HUES48 (cell line): ENCODE results near the gene CRYGS.
"Not testable (repeated sequence)": the region's sequence is repeated elsewhere in the genome, so short reads cannot be mapped to it uniquely, and the experiment has no call there.

Experiments
- H3K27ac ChIP-seq: one replicate; pipeline ENCODE4 v1.7.0; 2013; ENCODE audit warnings: low read depth, low read length, inconsistent platforms
- H3K27me3 ChIP-seq: 2 replicates; pipeline ENCODE4 v1.6.1; 2013; ENCODE audit warnings: mild to moderate bottlenecking, low read length; ENCODE audit not compliant: control insufficient read depth, insufficient read depth
- H3K36me3 ChIP-seq: 2 replicates; pipeline ENCODE4 v1.6.1; 2013; ENCODE audit warnings: low read length; ENCODE audit not compliant: control insufficient read depth, insufficient read depth
- H3K4me1 ChIP-seq: 2 replicates; pipeline ENCODE4 v1.6.1; 2013; ENCODE audit warnings: mild to moderate bottlenecking, low read length; ENCODE audit not compliant: control insufficient read depth, insufficient read depth
- H3K4me3 ChIP-seq: 2 replicates; pipeline ENCODE4 v1.5.1; 2013; ENCODE audit warnings: mild to moderate bottlenecking, low read depth, low read length
- H3K9ac ChIP-seq: 2 replicates; pipeline ENCODE4 v1.6.1; 2013; ENCODE audit warnings: mild to moderate bottlenecking, low read depth, low read length, moderate library complexity
- H3K9me3 ChIP-seq: 2 replicates; pipeline ENCODE4 v1.6.1; 2013; ENCODE audit warnings: low read length; ENCODE audit not compliant: control insufficient read depth, insufficient read depth

CRYGS gene

GRCh38 chr3:186580785-186581184, 36.6 kb upstream of the CRYGS start:
- Histone ChIP-seq H3K9ac (no peak overlapping the region), H3K9me3 (no peaks in the 10 kb centered on the region), H3K27ac (no peak overlapping the region), H3K27me3 (no peaks in the 10 kb centered on the region), H3K36me3 (peaks cover 99% of the 10 kb centered on the region), H3K4me3 (no peak overlapping the region), H3K4me1 (peaks cover 5% of the 10 kb centered on the region; the same call in 1 of the 2 replicates)

GRCh38 chr3:186577521-186577920, 33.3 kb upstream of the CRYGS start:
- H3K9ac ChIP-seq, result no peak overlapping the region
- H3K27me3 ChIP-seq, result no peaks in the 10 kb centered on the region
- H3K36me3 ChIP-seq, result peaks cover 97% of the 10 kb centered on the region
- H3K27ac ChIP-seq, result no peak overlapping the region
- no peaks in the 10 kb centered on the region for H3K4me1 ChIP-seq
- no peaks in the 10 kb centered on the region for H3K9me3 ChIP-seq
- no peak overlapping the region for H3K4me3 ChIP-seq

GRCh38 chr3:186571644-186572013, 27.4 kb upstream of the CRYGS start:
- H3K27ac ChIP-seq, result no peak overlapping the region
- H3K4me3 ChIP-seq, result peak overlapping the region; percentile 71
- H3K36me3 ChIP-seq, result peaks cover 46% of the 10 kb centered on the region
- H3K9me3 ChIP-seq, result no peaks in the 10 kb centered on the region
- H3K4me1 ChIP-seq, result peaks cover 8% of the 10 kb centered on the region; the same call in 1 of the 2 replicates
- H3K27me3 ChIP-seq, result no peaks in the 10 kb centered on the region
- no peak overlapping the region; the same call in 1 of the 2 replicates for H3K9ac ChIP-seq

- Histone ChIP-seq H3K27me3 (no peaks in the 10 kb centered on the region), H3K4me3 (peak overlapping the region; percentile 71), H3K9me3 (no peaks in the 10 kb centered on the region), H3K4me1 (peaks cover 11% of the 10 kb centered on the region), H3K27ac (peak overlapping the region; percentile 76), H3K36me3 (peaks cover 40% of the 10 kb centered on the region), H3K9ac (peak overlapping the region; percentile 79)
Observed at GRCh38 chr3:186570941-186571643, 26.9 kb upstream of the CRYGS start.

GRCh38 chr3:186570096-186570940, 26.1 kb upstream of the CRYGS start, which contains the start of gene DNAJB11:
Gene DNAJB11 (plus strand): TSS chr3:186570720. CDS start chr3:186570898, 178 bp downstream.
- Histone ChIP-seq H3K27me3 (no peaks in the 10 kb centered on the region), H3K4me1 (peaks cover 11% of the 10 kb centered on the region), H3K27ac (peak within 1 kb of the TSS; percentile 76), H3K9me3 (no peaks in the 10 kb centered on the region), H3K9ac (peak within 1 kb of the TSS; percentile 79), H3K36me3 (peaks cover 33% of the 10 kb centered on the region), H3K4me3 (peak within 1 kb of the TSS; percentile 75)

- peaks cover 27% of the 10 kb centered on the region for H3K36me3 ChIP-seq
- peak overlapping the region; percentile 75 for H3K4me3 ChIP-seq
- no peaks in the 10 kb centered on the region for H3K9me3 ChIP-seq
- H3K27ac ChIP-seq, result peak overlapping the region; percentile 74
- peaks cover 11% of the 10 kb centered on the region for H3K4me1 ChIP-seq
- H3K9ac ChIP-seq, result peak overlapping the region; percentile 64
- no peaks in the 10 kb centered on the region for H3K27me3 ChIP-seq
Observed at GRCh38 chr3:186569779-186570095, 25.6 kb upstream of the CRYGS start.

- Histone ChIP-seq H3K4me1 (peaks cover 11% of the 10 kb centered on the region), H3K4me3 (peak overlapping the region; percentile 75), H3K36me3 (peaks cover 23% of the 10 kb centered on the region)
- H3K27ac ChIP-seq, H3K27me3 ChIP-seq, H3K9me3 ChIP-seq, H3K9ac ChIP-seq: not testable (repeated sequence)
Observed at GRCh38 chr3:186569361-186569760, 25.2 kb upstream of the CRYGS start.

- Histone ChIP-seq H3K4me3 (peak within 1 kb of the TSS; percentile 89), H3K27ac (peak within 1 kb of the TSS; percentile 90), H3K4me1 (peaks cover 11% of the 10 kb centered on the region), H3K9ac (peak within 1 kb of the TSS; percentile 76), H3K9me3 (no peaks in the 10 kb centered on the region), H3K36me3 (peaks cover 13% of the 10 kb centered on the region), H3K27me3 (no peaks in the 10 kb centered on the region)
Observed at GRCh38 chr3:186567072-186567921, 23.1 kb upstream of the CRYGS start, which contains the start of gene TBCCD1. Gene TBCCD1 (minus strand): TSS chr3:186567339. CDS start chr3:186564329, 3,010 bp downstream.

GRCh38 chr3:186566772-186567071, 22.5 kb upstream of the CRYGS start:
- Histone ChIP-seq H3K4me1 (peaks cover 11% of the 10 kb centered on the region), H3K9me3 (no peaks in the 10 kb centered on the region)

GRCh38 chr3:186564586-186564985, 20.4 kb upstream of the CRYGS start:
- Histone ChIP-seq H3K4me1 (peaks cover 6% of the 10 kb centered on the region; the same call in 1 of the 2 replicates), H3K36me3 (0 out of 2 replicates have a peak, but pooled peaks cover 10% of the 10 kb centered on the region), H3K9ac (no peak overlapping the region)

More at GRCh38 chr3:186566772-186567071, 22.5 kb upstream of the CRYGS start:
- Histone ChIP-seq H3K9ac (peak overlapping the region; percentile 76), H3K36me3 (0 out of 2 replicates have a peak, but pooled peaks cover 10% of the 10 kb centered on the region), H3K27me3 (no peaks in the 10 kb centered on the region), H3K4me3 (peak overlapping the region; percentile 89), H3K27ac (peak overlapping the region; percentile 90)

More at GRCh38 chr3:186564586-186564985, 20.4 kb upstream of the CRYGS start:
- Histone ChIP-seq H3K9me3 (no peaks in the 10 kb centered on the region), H3K27ac (no peak overlapping the region), H3K27me3 (no peaks in the 10 kb centered on the region), H3K4me3 (no peak overlapping the region)
